H1 (cell line): ENCODE measurements around the gene CREB3L1. TPM values are rescaled to one million over a fixed set of nuclear protein-coding genes. Genes with fewer than 3 reads are reported as not detected.
A peak's percentile ranks its signal among the peaks of the same experiment; 100 is the strongest.

Source experiments
- ASH2L ChIP-seq: fragments of 200-600, 300-600 bp; sonication (generic); IDR thresholded peaks from one replicate; pipeline ENCODE4 v1.7.1; 2017; ENCODE audit warnings: low read length
- EGR1 ChIP-seq: IDR thresholded peaks from 2 replicates; pipeline ENCODE4 v1.6.1; 2011; ENCODE audit warnings: low read depth, low read length, borderline replicate concordance
- EP300 ChIP-seq, 2 experiments: IDR thresholded peaks; 1 replicate in 1 of 2; 2 replicates in 1 of 2; pipeline ENCODE4 v1.6.1; 2011 to 2012; ENCODE audit warnings: low read depth in 2 of 2, low read length in 2 of 2, mild to moderate bottlenecking in 2 of 2, borderline replicate concordance in 1 of 2, inconsistent platforms in 1 of 2, moderate library complexity in 1 of 2
- FOSL1 ChIP-seq: IDR thresholded peaks from 2 replicates; pipeline ENCODE4 v1.6.1; 2011; ENCODE audit warnings: mild to moderate bottlenecking, low read depth, low read length, moderate library complexity; ENCODE audit not compliant: insufficient read depth
- SAP30 ChIP-seq: fragments of 300-600 bp; sonication (generic); IDR thresholded peaks from 2 replicates; pipeline ENCODE4 v1.7.1; 2012; ENCODE audit warnings: low read length, moderate library complexity, mild to moderate bottlenecking, inconsistent platforms; ENCODE audit not compliant: insufficient read depth, insufficient replicate concordance
- SIN3A ChIP-seq, 2 experiments: IDR thresholded peaks in 1 of 2; conservative IDR thresholded peaks in 1 of 2; 2 replicates each; pipeline ENCODE4 v1.6.1; 2011 to 2012; ENCODE audit warnings: low read length in 2 of 2, improper control_type of control experiment in 1 of 2, low read depth in 1 of 2, mild to moderate bottlenecking in 1 of 2
- SIRT6 ChIP-seq: IDR thresholded peaks from one replicate; pipeline ENCODE4 v1.7.1; 2012; ENCODE audit warnings: low read length, inconsistent platforms
- SP4 ChIP-seq: IDR thresholded peaks from 2 replicates; pipeline ENCODE4 v1.6.1; 2012; ENCODE audit warnings: low read length, inconsistent platforms
- TBP ChIP-seq: IDR thresholded peaks from 2 replicates; pipeline ENCODE4 v1.6.1; 2011; ENCODE audit warnings: low read depth, low read length, improper control_type of control experiment
- YY1 ChIP-seq: IDR thresholded peaks from 2 replicates; pipeline ENCODE4 v1.6.1; 2011; ENCODE audit warnings: low read depth, mild to moderate bottlenecking, low read length
- polyA plus RNA-seq, 7 experiments: library from polyadenylated mRNA; depleted of rRNA in 3 of 7; stranded (reverse) in 5 of 7; unstranded in 2 of 7; fragments of >200 nt in 5 of 7; fragments of 200-250 nt in 2 of 7; gene quantifications; 1 replicate in 5 of 7; 2 replicates in 1 of 7; 4 replicates in 1 of 7; pipeline versions ENCODE4 v1.2.1 to v1.2.3, GENCODE V29; 2011 to 2013; ENCODE audit warnings: missing spikeins in 2 of 7, mixed read lengths in 2 of 7
- total RNA-seq: library from RNA; stranded (reverse); fragmentation: NEBNext Ultra II Directional; extraction: Animal tissue kit (Norgen Biotek cat#: 25700); gene quantifications from 2 replicates; pipeline ENCODE4 v1.2.1, GENCODE V29; 2021
- TF ChIP-seq, protein P1 (sequence below), 3 experiments: IDR thresholded peaks; 1 replicate in 2 of 3; 2 replicates in 1 of 3; pipeline versions ENCODE4 v1.5.1 to v1.6.1; 2011; ENCODE audit warnings: low read length in 3 of 3, mild to moderate bottlenecking in 3 of 3, inconsistent platforms in 2 of 3, low read depth in 1 of 3, moderate library complexity in 1 of 3; ENCODE audit not compliant: insufficient read depth in 1 of 3; ENCODE audit errors: control extremely low read depth in 1 of 3

The CREB3L1 gene
- total and polyA plus RNA-seq, 2 of the 8 experiments (the other 6 are each of a cell fraction or from before 2014, with no cell fraction given) = 4.1 to 12.7 TPM

DNA sequence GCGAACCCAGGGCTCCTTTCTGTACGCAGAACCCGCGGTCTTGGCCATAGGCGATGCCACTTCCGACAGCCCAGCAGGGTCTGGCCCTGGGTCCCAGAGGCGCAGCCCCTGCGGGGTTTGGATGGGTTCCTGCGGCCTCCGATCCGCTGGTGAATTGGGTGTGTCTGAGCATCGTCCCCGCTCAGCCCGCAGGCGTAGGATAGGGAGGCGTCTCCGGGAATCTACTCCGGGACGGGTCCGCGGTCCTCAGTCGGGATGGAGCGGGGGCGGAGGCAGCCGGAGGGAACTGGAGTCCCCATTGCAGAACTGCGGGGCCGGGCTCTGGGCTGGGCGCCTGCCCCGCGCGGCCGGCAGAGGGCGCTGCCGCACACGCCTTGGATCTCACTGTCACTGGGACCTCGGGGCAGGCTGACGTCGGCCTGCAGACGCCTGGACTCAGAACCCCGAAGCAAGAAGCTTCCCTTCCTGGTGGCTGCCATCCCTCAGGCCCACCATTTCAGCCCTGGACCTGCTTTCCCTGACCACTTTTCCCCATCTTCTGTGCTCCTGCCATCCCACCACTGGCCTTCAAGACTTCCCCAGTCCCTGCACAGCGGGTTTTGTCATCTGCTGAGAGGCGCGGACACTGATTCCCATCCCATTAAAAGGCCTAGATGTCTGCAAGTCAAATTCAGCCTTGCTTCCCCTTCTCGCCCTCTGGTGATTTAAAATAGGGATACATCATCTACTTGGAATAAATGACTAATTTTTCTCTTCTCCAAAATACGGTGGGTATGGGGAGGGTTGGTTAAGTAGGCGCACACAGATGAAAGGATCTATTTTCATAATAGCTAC, 38.3 kb upstream of the CREB3L1 start (continued):
- no peak for TF ChIP-seq SP4
- peak; percentile 49; the same call in 1 of the 2 replicates for TF ChIP-seq YY1
- TF ChIP-seq, protein P1, sequence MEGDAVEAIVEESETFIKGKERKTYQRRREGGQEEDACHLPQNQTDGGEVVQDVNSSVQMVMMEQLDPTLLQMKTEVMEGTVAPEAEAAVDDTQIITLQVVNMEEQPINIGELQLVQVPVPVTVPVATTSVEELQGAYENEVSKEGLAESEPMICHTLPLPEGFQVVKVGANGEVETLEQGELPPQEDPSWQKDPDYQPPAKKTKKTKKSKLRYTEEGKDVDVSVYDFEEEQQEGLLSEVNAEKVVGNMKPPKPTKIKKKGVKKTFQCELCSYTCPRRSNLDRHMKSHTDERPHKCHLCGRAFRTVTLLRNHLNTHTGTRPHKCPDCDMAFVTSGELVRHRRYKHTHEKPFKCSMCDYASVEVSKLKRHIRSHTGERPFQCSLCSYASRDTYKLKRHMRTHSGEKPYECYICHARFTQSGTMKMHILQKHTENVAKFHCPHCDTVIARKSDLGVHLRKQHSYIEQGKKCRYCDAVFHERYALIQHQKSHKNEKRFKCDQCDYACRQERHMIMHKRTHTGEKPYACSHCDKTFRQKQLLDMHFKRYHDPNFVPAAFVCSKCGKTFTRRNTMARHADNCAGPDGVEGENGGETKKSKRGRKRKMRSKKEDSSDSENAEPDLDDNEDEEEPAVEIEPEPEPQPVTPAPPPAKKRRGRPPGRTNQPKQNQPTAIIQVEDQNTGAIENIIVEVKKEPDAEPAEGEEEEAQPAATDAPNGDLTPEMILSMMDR (IDR thresholded peaks at IDR 0.05; ENCODE audit: control extremely low read depth in 1 of 3, insufficient read depth in 1 of 3, low read depth in 1 of 3, low read length in 3 of 3) = peak; percentile 89 to 98 (median 96)
- TF ChIP-seq EGR1 = peak; percentile 99
- peak; percentile 48; the same call in 1 of the 2 replicates for TF ChIP-seq TBP
- TF ChIP-seq FOSL1 = no peak
- TF ChIP-seq EP300 (IDR thresholded peaks at IDR 0.05; ENCODE audit: borderline replicate concordance in 1 of 2, low read depth in 2 of 2, low read length in 2 of 2) = peak in 1 of 2 experiments; percentile 30; a peak in 1 of 3 replicates
- TF ChIP-seq SIN3A (conservative IDR thresholded peaks at IDR 0.05 in 1 of 2, IDR thresholded peaks at IDR 0.05 in 1 of 2; ENCODE audit: low read depth in 1 of 2, low read length in 2 of 2) = peak; percentile 53 to 86; a peak in 2 of 4 replicates
- peak; percentile 67 for TF ChIP-seq SAP30
- peak; percentile 68 for TF ChIP-seq ASH2L
- no peak for TF ChIP-seq SIRT6
